Erythroblast (primary cell): ENCODE measurements around the gene SEMA3A.

ENCODE experiments used
- GATA1 ChIP-seq: IDR thresholded peaks from 2 replicates; pipeline ENCODE4 v1.6.1; 2011; ENCODE audit warnings: low read depth, mild to moderate bottlenecking, control low read depth, low read length, moderate library complexity
- POLR2A ChIP-seq: IDR thresholded peaks from 2 replicates; pipeline ENCODE4 v1.6.1; 2011; ENCODE audit warnings: mild to moderate bottlenecking, low read length

DNA sequence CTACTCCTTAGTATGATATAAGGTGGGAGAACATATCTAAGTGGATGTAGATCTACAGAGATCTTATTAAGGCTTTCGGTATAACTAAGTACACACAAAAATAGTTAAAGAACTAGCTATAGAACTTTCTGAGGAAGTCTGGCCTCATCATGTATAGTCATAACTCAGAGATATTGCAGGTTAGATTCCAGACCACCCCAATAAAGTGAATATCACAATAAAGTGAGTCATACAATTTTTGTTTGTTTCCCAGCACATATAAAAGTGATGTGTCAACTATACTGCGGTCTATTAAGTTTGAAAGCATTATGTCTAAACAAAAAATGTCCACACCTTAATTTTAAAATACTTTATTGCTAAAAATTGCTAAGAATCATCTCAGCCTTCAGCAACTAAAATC is 24.7 kb upstream of the SEMA3A start:
- TF ChIP-seq POLR2A (no peak), GATA1 (no peak)
